Measurements from ENCODE around the gene KSR1. TPM values are rescaled to one million over a fixed set of nuclear protein-coding genes. Genes with fewer than 3 reads are reported as not detected.

Gene KSR1
- total and polyA plus RNA-seq, 9 of the 15 experiments (the other 6 are each of a cell fraction or from before 2014, with no cell fraction given): 1.4 to 51.7 (median 18.4) TPM

DNA sequence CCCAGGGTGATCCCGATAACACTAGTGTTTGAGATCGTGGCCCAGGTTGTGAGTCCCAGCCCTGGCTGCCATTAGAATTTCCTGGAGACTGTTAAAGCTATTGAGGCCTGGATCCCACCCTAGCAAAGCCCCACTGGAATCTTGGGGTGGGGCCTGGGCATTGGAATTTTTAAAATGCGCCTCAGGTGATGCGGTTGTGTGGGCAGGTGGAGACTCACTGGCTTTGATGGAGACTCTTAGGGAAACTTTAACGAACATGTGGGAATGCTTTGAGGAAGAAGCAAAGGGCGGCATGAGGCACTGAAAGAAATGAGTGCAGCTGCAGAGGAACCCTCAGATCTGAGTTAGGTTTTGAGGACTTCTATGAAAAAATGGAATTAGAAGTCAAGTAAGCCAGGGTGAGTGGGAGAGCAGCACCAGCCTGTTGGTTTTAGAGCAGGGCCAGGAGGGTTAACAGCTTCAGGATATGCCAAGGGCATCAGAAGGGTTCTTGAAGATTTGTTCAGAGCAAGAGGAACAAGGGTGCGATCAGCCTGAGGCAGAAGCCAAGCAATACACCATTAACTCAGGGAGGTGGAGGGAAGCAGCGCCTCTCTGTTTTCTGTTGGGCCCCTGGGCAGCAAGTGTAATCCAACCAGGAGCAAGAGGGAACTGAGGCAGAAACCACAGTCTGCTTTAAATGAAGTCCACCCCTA lies 42.5 kb downstream of the KSR1 start:
- Histone ChIP-seq H3K27ac (ENCODE audit: extremely low read depth, low read depth, low read length) (no peak overlapping the region), H3K36me3 (ENCODE audit: control insufficient read depth, insufficient read depth, low read length) (no peaks in the 10 kb centered on the region; the same call in 2 of the 3 replicates), H3K4me3 (no peak overlapping the region), H3K4me2 (ENCODE audit: insufficient read depth, low read length) (no peak overlapping the region), H3K9me1 (ENCODE audit: control insufficient read depth, insufficient read depth, low read length) (no peaks in the 10 kb centered on the region), H3K4me1 (replicated peaks in 1 of 2; ENCODE audit: control insufficient read depth in 2 of 2, insufficient read depth in 2 of 2, low read length in 2 of 2) (peaks cover 22 to 28% of the 10 kb centered on the region in 2 experiments), H3K9ac (ENCODE audit: insufficient read depth in 1 of 2, low read depth in 2 of 2, low read length in 2 of 2) (no peak overlapping the region), H3K79me2 (ENCODE audit: control insufficient read depth, insufficient read depth, low read length) (peaks cover 71% of the 10 kb centered on the region), H2AFZ (ENCODE audit: low read depth, low read length) (no peak overlapping the region), H3K9me3 (replicated peaks; ENCODE audit: control insufficient read depth, insufficient read depth, low read depth, low read length) (peaks cover 7% of the 10 kb centered on the region; the same call in 1 of the 2 replicates), H3K27me3 (ENCODE audit: control insufficient read depth in 2 of 2, insufficient read depth in 2 of 2, low read length in 2 of 2) (no peaks in the 10 kb centered on the region), H4K20me1 (replicated peaks; ENCODE audit: control insufficient read depth, insufficient read depth, low read length) (peaks cover 3% of the 10 kb centered on the region; the same call in 1 of the 2 replicates)
- CTCF ChIA-PET (ENCODE audit: low intra/inter-chr PET ratio): no interaction called here
- POLR2A ChIA-PET: interaction anchor here (0.9 kb wide), 1 partner anchor 13 kb away, joined by 3 read pairs; no protein-coding TSS in a partner anchor
- no peak for ATAC-seq
- intact Hi-C loops (cut with micrococcal nuclease): loop anchor here (10.0 kb wide), 1 partner anchor 76 kb away; no protein-coding TSS in a partner anchor
- BruUV-seq (replicated peaks): no TSS peak
- in situ Hi-C loops (cut with MboI): no loop called here
- DNase-seq (ENCODE audit: extremely low read depth in 1 of 4, low spot score in 3 of 4): no peak
- no peak for FAIRE-seq
- 98% methylated on average over 7 of the region's 8 CpGs for WGBS (ENCODE audit: insufficient coverage, low coverage, missing lambda C conversion rate)
- TF ChIP-seq WHSC1 (IDR thresholded peaks at IDR 0.05; ENCODE audit: low read length): no peak
- TF ChIP-seq MAFK (IDR thresholded peaks at IDR 0.05; ENCODE audit: low read length): no peak
- TF ChIP-seq RNF219 (CRISPR knock-in tag; IDR thresholded peaks at IDR 0.05): no peak
- no peak for TF ChIP-seq NFRKB (IDR thresholded peaks at IDR 0.05; ENCODE audit: low read depth)
- no peak for TF ChIP-seq MGA (IDR thresholded peaks at IDR 0.05)
- no peak for TF ChIP-seq MCM7 (IDR thresholded peaks at IDR 0.05)
- no peak for TF ChIP-seq ZNF764 (CRISPR knock-in tag; IDR thresholded peaks at IDR 0.05; ENCODE audit: low read depth)
